HS-27A (cell line): ENCODE measurements around the gene NSFL1C.
A peak's percentile ranks its signal among the peaks of the same experiment; 100 is the strongest.

Source experiments
- DNase-seq: peaks from one replicate; pipeline ENCODE4 v3.0.0-alpha.2; 2012; ENCODE audit warnings: low read depth, missing footprints

Gene NSFL1C

DNA sequence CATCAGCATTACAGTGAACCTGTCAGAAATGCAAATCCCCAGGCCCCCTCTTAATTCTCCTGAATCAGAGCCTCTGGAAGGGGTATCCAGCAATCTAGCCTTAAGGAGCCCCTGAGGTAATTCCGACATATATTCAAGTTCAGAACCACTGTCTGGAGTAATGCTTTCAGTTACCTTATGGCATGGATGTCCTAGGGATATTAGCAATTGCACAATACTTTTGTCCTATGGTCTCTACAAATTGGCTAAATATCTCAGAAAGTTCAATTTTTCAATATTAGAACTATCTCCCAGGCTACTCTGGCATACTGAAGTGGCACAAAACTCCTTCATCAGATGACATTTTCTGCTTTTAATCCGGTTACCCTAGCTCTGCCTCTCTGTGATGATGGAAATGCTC, 6.4 kb downstream of the NSFL1C start:
- DNase-seq = no peak

DNA sequence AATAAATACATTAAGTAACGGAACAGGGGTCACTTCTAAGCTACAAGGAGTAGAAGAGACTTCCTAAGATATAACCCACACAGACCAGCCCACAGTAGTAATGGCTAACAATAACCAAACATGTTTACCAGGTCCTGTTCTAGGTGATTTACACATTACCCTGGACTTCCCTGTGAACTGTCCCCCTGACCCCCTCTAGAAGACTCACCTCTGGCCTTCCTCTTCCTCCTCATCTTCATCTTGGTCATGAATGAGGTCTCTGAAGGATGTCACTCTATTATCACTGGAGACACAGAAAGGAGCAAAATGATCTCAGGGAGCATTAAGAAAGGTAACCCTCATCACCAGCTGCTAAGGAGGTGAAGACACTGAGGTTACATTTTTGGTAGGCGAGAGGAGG, 8.7 kb downstream of the NSFL1C start:
- no peak for DNase-seq

DNA sequence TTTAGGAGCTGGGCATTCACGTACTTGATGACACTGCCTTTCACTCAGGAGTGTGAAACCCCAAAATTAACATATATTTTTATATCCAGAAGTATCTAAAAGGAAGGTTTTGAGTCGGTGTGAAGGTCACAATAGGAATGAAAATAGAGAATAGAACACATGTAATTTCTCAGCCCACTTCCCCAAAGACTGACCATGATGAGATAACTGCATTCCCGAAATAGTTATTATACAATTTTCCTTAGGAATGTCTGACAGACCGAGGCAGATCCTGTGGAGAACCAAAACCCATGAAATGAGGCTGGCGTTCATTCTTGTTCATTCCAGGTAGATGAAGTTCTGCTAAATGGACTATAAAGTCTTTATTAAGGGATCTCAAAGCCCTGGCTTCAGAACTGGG, 10.3 kb downstream of the NSFL1C start:
- no peak for DNase-seq

DNA sequence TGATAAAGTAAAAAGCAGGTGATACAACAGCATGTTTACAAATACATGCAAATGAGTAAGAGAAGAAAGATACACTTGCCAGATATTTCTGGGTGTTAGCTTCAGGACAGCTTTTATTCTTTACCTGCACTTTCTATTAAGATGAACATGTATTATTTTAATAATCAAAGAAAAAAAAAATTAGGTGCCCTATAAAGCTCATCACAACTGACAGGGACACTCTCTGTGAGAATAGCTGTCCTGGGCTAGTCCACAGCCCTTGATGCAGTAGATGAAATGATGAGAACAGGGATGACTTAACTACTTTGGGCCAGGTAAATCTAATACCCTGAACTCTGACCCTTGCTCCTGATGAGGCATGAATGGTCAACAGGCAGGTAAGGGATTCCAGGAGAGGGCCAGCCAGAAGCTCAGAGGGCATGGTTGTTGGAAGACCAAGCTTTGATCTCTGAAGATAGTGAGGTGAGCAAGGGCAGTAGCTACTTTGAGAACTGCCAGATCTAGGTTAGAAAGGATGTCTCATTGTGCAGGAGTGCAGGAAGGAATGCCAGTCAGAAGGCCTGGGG, 15.6 kb downstream of the NSFL1C start:
- DNase-seq = no peak

DNA sequence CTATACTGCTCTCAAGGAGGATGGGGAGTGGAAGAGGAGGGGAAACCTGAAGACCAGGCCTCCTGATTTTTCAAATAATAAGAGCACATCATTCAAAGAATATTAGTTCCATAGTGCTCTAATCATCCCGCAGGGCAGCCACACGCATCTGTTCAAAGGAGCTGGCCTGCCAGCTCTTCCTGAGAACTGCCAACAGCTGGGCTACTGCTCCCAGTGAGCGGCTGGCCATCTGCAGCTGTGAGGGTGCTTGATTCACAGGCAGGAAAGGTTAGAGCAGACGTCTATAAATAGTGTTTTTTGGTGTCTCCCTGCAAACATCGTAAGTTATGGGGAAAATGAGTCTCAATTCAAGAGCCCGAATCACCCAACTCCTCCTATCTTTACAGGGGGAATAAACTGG, 17.3 kb downstream of the NSFL1C start:
- DNase-seq = no peak

DNA sequence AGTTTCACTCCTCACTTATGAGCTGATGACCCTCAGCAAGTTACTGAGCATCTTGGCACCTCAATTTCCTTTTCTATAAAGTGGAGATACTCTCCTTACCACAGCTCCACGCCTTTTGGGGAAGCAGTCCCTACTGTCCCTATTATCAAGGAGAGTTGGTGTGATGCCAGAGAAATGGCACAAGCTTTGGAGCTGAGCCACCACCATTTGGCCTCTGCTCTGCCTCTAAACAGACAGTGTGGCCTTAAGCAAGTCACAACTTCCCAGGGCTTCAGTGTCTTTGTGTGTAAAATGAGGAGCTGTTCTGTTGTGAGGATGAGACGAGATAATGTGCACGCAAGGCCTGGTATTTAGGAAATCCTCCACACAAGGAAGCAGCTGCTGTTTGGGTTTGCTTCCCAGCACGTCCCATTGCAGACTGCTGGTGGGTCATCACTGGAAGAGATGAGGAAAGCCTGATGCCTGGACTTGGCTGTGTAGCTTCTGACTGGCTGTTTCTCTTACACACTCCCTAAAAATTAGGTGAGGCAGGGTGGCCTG, 18.5 kb downstream of the NSFL1C start:
- DNase-seq = no peak

DNA sequence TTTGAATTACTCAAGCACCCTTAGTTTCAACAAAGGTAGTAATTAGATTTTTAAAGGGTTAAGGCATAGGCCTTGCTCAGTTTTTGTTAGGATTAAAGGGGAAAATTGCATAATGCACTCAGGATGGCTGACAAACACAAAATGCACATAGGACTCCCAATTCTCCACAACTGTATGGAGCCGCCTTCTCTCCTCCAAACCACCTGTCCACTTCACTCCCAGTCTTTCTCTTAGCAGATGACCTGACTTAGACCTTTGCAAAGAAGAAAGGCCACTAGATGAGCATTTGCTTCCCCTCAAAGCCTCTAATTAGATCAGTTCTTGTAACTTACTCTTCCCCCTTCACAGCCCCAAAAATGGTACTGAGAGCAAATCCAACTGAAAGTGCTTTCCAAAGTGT, 20.1 kb downstream of the NSFL1C start:
- no peak for DNase-seq

DNA sequence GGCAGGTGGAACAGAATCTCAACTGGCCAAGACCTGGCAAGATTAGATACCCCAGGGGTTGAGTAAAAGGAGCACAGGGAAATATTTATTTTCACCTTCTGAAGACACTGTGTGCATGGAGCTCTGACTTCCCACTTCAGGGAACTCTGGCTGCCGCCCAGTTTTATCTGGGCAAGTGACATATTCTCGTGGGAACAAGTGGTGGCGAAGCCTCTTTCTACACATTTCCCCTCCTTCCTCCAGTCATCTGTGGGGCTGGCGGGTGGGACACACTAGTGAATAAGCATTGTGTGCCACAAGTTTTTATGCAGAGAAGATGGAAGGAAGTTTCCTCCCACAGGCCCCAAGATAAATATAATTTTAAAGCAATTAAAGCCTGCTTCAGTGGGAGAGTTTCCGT, 23.6 kb downstream of the NSFL1C start:
- DNase-seq = no peak

DNA sequence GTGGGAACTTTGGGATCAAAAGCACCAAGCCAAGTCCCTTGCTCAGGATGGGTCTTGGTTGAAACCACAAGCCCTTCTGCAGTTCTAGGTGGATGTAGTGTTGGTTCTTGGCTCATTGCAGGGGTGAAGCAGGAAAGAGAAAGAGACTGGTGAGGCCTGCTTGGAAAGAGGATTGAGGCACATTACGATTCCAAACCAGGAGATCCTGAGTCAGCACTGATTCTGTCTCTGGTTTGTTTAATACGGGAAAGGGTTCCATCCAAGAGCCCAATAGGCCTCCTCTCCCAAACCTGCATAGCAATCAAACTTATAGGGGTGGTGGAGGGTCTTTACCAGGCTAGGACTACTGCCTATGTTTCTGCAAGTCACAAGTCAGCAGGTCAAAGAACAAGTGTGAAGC, 24.3 kb downstream of the NSFL1C start:
- DNase-seq = no peak

DNA sequence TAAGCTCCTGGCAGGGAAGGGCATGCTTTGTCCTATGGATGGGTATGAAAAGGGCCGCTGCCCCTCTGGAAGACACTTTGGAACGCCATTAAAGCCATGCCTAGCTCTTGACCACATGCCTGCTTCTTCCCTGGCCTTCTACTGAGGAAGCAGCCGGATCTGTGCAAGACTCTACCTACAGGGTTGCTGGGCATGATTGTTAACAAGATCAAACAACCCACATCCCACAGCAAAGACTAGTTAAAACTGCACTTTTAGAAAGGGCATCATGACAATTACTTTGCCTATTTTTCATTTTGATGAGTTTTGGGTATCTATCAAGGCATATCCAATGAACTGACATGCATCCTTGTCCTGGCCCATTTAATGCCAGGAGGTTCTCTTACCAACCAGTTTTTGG, 25.5 kb downstream of the NSFL1C start:
- no peak for DNase-seq

DNA sequence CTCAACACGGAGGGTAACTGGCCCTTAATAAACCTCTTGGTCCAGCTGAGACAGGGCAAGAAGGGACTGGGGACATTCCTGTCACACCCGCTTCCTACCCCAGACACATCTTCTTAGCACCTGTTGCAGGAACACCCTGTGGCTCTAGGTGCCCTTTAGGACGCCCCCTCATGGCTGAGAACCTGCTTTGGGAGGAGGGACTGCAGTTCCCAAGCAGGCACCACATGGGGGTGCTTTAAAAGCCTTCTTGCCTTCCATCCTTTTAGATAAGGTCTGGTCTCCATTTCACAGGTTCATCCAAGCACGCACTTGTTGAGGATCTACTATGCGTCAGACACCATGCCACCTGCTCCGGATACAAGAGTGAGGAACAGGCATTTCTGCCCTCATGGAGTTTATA, 26.6 kb downstream of the NSFL1C start:
- no peak for DNase-seq

DNA sequence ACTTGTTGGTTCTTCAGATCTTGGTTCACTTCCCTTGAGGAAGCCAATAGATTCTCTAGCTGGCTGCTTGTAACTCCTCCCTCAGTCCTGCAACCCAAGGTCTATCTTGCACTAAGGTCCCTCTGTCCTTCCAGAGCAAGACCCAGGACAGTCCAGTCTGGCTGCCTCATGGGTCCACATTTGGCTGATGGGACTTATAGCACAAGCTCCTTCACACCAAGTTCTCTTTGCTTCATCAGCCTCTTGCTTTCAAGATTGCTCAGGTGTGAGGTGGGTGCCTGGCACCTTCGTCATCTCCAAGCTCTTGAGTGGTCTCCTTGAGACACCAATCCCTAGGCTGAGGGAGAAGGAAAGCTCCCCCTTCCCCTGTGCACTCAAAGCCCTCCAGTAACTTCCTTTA, 28.3 kb downstream of the NSFL1C start:
- DNase-seq = no peak

DNA sequence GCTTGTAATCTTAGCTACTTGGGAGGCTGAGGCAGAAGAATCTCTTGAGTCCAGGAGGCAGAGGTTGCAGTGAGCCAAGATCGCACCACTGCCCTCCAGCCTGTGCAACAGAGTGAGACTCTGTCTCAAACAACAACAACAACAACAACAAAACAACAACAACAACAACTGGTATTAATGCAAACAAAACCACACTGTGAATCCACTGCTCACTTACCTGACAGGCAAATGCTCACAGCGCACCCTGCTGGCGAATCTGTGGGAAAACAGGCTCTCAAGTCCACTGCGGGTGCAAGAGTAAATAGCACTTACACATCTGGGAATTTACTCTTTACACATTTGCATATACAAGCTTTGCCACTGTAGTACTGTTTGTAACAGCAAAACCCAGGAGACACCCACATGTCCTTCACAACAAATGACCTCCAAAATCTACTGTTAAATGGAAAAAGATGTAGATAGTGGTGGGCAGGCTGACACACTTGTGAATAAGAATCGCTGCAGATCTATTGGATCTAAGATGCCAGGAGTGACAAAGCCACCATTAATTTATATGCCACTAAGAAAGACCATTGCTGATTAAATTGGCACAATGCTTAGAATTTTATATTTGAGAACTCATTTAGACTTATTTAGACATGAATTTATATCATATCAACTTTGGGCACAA, 29.3 kb downstream of the NSFL1C start:
- DNase-seq = no peak

DNA sequence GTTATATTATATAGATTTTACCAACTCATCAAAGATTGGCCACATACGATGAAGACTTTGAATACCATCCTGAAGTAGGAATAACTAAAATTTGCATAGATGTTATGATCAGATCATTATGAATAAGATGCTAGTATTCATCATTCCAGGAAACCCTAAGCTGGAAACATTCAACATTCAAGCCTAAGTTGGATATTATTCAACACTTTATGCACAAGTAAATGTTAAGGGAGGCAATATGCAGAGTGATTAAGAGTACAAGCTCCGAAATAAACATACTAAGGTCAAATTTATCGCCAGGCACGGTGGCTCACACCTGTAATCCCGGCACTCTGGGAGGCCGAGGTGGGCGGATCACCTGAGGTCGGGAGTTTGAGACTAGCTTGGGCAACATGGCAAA, 30.4 kb downstream of the NSFL1C start:
- DNase-seq = no peak

DNA sequence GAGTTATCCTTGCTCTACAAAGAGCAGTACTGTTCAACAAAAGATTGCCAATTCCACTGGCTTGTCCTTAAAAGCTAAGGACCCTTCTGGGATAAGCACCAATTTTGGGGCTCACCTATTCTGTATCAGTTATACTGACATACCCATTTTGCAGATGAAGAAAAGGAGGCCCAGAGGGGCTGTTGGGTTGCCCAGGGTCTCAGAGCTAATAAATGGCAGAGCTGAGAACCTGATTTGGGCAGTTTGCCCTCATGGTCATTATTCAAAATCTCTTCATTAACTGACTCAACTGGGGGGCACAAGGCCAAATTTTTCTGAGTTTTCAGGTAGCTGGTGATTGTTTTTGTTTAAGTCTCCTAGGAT, 31.3 kb downstream of the NSFL1C start:
- DNase-seq = no peak

DNA sequence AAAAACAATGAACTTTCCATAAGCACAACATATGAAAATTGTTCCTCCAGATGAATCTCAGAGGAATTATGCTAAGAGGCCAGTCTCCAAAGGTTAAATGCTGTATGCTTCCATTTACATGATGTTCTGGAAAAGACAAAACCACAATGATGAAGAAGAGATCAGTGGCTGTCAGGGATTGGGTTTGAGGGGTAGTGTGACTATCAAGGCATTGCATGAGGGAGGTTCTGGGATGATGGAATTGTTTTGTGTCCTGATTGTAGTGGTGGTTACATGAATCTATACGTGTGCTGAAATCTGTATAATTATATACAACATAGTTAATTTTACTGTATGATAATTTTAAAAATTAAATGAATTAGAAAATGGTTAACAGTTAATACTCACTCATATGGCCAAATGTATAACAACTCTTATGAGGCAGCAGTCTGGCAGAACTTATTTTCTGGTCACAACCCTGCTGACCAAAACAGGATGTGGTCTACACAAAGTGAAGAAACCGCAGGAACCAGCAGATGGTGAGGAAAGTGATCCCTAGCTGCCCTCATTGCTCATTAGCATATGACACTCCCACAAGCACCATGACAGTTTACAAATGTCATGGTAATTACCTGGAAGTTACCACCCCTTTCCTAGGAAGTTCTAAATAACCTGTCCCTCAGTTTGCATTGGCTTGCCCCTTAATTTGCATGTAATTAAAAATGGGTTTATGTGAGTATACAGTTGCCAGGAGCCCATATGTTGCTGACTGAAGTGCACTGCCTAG, 31.9 kb downstream of the NSFL1C start:
- DNase-seq = peak; percentile 69

DNA sequence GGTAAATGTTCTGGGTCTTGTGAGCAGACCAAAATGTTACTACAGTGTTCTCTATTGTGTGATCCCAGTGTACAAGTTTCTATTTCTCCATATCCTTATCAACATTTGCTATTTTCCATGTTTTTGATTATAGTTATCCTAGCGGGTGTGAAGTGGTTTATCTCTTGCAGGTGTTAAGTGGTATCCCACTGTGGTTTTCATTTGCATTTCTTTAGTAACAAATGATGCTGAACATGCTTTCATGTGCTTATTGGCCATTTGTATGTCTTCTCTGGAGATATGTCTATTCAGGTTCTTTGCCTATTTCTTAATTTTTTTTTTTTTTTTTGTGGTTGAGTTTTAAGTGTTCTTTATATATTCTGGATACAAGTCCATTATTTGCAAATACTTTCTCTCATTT, 35.5 kb downstream of the NSFL1C start:
- DNase-seq = no peak

DNA sequence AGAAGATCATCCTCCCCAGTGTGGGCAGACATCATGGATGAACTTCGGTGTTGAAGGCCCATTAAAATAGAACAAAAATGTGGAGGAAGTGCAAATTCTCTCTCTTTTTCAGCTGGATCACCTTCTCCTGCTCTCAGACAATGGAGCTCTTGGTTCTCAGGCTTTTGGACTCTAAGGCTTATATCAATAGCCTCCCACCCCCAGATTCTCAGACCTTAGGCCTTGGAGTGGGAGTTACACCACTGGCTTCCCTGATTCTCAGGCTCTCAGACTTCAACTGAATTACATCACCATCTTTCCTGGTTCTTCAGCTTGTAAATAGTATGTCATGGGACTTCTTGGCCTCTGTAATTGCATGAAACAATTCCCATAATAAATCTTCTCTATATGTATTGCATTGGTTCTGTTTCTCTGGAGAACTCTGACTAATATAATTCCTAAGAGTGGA, 36.6 kb downstream of the NSFL1C start:
- DNase-seq = no peak

DNA sequence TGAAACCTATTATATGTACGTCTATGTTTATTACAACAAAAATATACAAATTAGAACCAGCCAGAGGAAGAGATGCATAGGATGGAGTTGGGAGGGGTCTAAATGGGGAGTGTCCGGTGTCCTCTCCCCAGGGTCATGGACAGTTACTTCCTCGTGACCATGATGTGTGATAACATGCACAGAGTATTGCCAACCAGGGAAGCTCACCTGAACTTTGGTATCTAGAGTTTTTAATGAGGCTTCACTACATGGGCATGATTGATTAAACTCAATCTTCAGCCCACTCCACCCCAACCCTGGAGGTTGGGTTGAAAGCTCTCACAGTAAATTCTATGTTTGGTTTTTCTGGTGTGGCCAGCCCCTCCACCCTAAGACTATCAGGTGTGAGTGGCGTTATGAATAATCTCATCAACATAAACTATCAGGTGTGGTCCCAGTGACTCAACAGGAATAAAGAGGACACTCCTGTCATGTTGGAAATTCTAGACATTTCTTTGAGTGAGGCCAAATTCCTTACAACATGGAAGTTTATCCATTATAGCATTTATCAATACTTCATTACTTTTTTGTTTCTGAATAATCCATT, 37.4 kb downstream of the NSFL1C start:
- DNase-seq = no peak

DNA sequence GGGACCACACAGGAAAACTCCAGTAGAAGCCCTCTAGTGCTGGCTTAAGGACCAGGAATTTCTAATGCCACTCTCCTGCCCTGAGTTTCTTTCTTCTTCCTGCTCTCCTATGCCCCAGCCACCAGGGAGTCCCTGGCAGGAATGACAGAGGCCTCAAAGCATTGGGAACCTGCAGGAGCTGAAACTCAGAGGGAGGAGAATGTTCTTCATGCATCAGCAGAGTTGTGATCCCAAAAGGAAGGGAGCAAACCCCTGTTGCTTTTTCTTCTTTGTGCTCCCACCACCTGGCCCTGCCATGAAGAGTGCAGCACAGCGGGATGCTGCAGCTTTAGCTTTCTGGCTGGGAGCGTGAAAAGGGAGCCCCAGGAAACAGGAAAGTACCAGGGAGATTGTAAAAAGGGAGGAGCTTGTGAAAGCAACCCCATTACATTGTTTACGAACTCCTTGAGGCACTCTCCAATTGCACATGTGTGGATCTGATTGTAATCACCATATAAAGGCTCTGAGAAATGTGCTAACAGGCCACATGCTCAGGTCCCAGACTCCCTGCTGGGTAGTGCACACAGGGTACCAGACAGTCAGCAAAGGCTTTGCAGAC, 39.1 kb downstream of the NSFL1C start:
- DNase-seq = no peak

DNA sequence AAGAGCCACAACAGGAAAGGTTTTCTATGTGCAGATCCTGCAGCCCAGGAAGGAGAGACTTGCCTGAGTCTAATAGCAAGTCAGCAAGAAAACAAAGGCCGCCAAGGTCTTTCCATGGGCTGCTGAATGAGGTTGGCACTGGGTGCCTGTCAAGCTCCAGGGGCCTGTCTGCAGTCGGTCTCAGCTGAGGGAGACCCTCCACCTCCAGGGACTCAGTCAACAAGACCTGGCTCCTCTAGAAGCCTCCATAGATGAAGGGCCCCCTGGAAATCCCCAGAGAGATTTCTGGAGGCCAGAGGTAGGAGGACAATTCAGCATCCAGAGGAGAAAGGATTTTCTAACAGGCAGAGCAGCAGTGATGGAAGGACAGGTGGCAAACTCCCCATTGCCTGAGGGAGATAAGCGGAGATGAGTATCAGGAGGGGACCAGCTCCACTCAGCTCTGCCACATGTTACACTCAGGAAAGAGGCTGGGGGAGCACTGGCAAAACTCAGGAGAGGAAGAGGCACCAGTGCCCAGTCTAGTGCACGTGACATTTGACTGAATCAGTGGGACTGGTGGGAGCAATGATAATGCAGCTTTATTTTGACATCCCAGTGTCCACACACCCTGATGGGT, 40.3 kb downstream of the NSFL1C start:
- no peak for DNase-seq

DNA sequence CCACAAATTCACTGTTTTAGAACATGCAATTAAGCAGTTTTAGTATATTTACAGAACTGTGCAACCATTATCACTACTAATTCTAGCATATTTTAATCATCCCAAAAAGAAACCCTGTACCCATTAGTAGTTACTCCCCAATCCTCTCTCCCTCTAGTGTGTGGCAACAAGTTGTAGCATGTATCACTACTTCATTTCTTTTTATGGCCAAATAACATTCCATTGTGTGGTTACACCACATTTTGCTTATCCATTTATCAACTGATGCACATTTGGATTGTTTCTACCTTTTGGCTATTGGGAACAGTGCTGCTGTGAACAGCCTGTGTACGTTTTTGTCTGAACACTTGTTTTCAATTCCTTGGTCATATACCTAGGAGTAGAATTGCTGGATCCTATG, 42.3 kb downstream of the NSFL1C start:
- DNase-seq = no peak
